Measurements from ENCODE around the gene ZBTB42. TPM values are rescaled to one million over a fixed set of nuclear protein-coding genes. Genes with fewer than 3 reads are reported as not detected.

The ZBTB42 gene
- total RNA-seq, 1 experiment from 2014 or later: 16.5 TPM

DNA sequence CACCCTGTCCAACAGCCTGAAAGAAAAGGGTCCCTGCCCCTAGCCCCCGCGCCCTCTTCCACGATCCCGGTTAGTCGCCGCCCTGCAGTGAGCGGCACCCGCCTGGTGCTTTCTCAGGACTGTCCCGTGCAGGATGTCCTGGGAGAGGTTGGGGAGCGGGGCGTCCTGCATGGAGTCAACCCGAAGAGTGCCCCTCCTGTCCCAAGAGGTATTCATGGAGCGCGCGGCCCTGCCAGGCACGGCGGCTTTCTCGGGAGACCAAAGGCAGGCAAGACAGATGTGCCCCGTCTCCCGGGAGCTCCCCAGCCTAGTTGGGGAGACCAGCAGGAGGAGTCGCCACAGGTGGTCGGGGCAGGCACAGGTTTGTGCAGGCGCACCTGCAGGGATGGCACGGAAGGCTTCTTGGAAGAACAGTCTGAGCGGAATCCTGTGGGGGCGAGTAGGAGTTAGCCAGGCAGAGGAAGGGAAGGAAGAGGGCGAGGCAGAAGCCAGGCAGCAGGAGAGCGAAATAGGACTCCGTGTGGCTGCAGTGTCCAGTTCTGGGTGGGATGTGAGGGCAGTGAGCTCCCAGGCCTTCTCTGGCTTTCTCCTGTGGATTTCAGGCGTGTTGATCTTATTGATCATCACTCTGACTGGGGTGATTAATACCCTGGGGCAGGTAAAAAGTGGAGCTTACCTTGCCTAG, 47.2 kb upstream of the ZBTB42 start:
- DNase-seq (ENCODE audit: low read depth, low spot score): no peak
- Histone ChIP-seq H3K36me3 (ENCODE audit: control insufficient read depth, insufficient read depth, low read length) (peaks cover 3% of the 10 kb centered on the region; the same call in 1 of the 2 replicates), H3K4me3 (ENCODE audit: low read depth in 2 of 2, low read length in 2 of 2) (peak overlapping the region; percentile 73 to 88), H3K27ac (ENCODE audit: low read length) (peak overlapping the region; percentile 80), H3K27me3 (ENCODE audit: control insufficient read depth, insufficient read depth, low read length) (no peaks in the 10 kb centered on the region), H3K9me3 (ENCODE audit: control insufficient read depth, insufficient read depth, low read depth, low read length) (no peaks in the 10 kb centered on the region), H3K4me1 (ENCODE audit: control insufficient read depth, insufficient read depth, low read length) (peaks cover 17% of the 10 kb centered on the region)
- no peak for ATAC-seq
- no TSS peak for BruUV-seq (replicated peaks)
- ChIA-PET CTCF (interaction anchor here (0.6 to 1.4 kb wide), 3 partner anchors 15 to 338 kb away, joined by 3 to 5 read pairs (median 3); no protein-coding TSS in a partner anchor), POLR2A (no interaction called here)
- TF ChIP-seq, protein P1, sequence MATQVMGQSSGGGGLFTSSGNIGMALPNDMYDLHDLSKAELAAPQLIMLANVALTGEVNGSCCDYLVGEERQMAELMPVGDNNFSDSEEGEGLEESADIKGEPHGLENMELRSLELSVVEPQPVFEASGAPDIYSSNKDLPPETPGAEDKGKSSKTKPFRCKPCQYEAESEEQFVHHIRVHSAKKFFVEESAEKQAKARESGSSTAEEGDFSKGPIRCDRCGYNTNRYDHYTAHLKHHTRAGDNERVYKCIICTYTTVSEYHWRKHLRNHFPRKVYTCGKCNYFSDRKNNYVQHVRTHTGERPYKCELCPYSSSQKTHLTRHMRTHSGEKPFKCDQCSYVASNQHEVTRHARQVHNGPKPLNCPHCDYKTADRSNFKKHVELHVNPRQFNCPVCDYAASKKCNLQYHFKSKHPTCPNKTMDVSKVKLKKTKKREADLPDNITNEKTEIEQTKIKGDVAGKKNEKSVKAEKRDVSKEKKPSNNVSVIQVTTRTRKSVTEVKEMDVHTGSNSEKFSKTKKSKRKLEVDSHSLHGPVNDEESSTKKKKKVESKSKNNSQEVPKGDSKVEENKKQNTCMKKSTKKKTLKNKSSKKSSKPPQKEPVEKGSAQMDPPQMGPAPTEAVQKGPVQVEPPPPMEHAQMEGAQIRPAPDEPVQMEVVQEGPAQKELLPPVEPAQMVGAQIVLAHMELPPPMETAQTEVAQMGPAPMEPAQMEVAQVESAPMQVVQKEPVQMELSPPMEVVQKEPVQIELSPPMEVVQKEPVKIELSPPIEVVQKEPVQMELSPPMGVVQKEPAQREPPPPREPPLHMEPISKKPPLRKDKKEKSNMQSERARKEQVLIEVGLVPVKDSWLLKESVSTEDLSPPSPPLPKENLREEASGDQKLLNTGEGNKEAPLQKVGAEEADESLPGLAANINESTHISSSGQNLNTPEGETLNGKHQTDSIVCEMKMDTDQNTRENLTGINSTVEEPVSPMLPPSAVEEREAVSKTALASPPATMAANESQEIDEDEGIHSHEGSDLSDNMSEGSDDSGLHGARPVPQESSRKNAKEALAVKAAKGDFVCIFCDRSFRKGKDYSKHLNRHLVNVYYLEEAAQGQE (IDR thresholded peaks at IDR 0.05; ENCODE audit: insufficient read depth in 1 of 2, low read depth in 2 of 2, low read length in 1 of 2): no peak
- no peak for TF ChIP-seq TCF7L2 (IDR thresholded peaks at IDR 0.05; ENCODE audit: low read depth, low read length)
- TF ChIP-seq SIN3A (IDR thresholded peaks at IDR 0.05; ENCODE audit: borderline replicate concordance, insufficient read depth, low read depth, low read length): no peak
- TF ChIP-seq POLR2AphosphoS5 (IDR thresholded peaks at IDR 0.05; ENCODE audit: low read depth, low read length): no peak
- TF ChIP-seq, protein P2, sequence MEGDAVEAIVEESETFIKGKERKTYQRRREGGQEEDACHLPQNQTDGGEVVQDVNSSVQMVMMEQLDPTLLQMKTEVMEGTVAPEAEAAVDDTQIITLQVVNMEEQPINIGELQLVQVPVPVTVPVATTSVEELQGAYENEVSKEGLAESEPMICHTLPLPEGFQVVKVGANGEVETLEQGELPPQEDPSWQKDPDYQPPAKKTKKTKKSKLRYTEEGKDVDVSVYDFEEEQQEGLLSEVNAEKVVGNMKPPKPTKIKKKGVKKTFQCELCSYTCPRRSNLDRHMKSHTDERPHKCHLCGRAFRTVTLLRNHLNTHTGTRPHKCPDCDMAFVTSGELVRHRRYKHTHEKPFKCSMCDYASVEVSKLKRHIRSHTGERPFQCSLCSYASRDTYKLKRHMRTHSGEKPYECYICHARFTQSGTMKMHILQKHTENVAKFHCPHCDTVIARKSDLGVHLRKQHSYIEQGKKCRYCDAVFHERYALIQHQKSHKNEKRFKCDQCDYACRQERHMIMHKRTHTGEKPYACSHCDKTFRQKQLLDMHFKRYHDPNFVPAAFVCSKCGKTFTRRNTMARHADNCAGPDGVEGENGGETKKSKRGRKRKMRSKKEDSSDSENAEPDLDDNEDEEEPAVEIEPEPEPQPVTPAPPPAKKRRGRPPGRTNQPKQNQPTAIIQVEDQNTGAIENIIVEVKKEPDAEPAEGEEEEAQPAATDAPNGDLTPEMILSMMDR (IDR thresholded peaks at IDR 0.05): no peak
- intact Hi-C loops (cut with micrococcal nuclease; ENCODE audit: unreplicated experiment): no loop called here
- in situ Hi-C loops (cut with HindIII; ENCODE audit: low pct_unique_long_range_greater_than_20kb, low sequenced_read_pairs): no loop called here

DNA sequence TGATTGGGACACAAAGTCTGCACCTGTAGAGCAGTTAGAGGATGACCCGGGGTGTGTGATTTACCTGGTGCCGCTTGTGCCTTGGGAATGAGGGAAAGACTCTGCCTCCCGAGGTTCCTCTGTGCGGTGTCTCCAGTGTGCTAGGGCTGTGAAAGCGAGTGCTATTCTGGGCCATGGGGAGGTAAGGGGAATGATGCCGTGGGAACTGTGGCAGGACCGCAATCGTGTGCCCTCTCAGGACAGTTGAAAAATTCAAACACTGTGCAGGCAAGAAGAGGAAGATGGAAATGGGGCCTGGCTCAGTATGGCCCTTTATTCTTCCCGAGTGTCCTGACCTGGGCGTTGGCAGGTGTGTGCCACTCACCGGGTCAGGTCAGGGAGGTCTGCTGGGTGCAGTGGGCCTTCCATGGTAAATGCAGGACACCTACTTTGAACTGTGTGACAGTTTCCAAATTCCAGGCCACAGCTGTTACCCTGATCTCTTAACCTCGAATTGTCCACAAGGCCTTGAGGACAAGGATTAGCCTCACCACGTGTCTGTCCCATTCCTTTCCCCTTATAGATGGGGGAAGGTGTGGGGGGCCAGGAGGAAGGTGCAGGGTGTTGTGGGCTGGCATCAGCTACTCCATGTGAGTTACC, 46.6 kb upstream of the ZBTB42 start:
- intact Hi-C loops (cut with micrococcal nuclease; ENCODE audit: unreplicated experiment): no loop called here
- Histone ChIP-seq H3K4me1 (ENCODE audit: control insufficient read depth, insufficient read depth, low read length) (peaks cover 14% of the 10 kb centered on the region), H3K9me3 (ENCODE audit: control insufficient read depth, insufficient read depth, low read depth, low read length) (no peaks in the 10 kb centered on the region), H3K27me3 (ENCODE audit: control insufficient read depth, insufficient read depth, low read length) (no peaks in the 10 kb centered on the region), H3K27ac (ENCODE audit: low read length) (no peak overlapping the region; the same call in 1 of the 2 replicates), H3K36me3 (ENCODE audit: control insufficient read depth, insufficient read depth, low read length) (peaks cover 3% of the 10 kb centered on the region; the same call in 1 of the 2 replicates), H3K4me3 (ENCODE audit: low read depth in 2 of 2, low read length in 2 of 2) (peak overlapping the region; percentile 73 to 88)
- ATAC-seq (no peak), DNase-seq (ENCODE audit: low read depth, low spot score) (no peak)
- TSS peak; percentile 76 for BruUV-seq (replicated peaks)
- TF ChIP-seq TCF7L2 (IDR thresholded peaks at IDR 0.05; ENCODE audit: low read depth, low read length): no peak
- TF ChIP-seq SIN3A (IDR thresholded peaks at IDR 0.05; ENCODE audit: borderline replicate concordance, insufficient read depth, low read depth, low read length): no peak
- TF ChIP-seq, protein P2 (IDR thresholded peaks at IDR 0.05): no peak
- TF ChIP-seq, protein P1 (IDR thresholded peaks at IDR 0.05; ENCODE audit: insufficient read depth in 1 of 2, low read depth in 2 of 2, low read length in 1 of 2): no peak
- no peak for TF ChIP-seq POLR2AphosphoS5 (IDR thresholded peaks at IDR 0.05; ENCODE audit: low read depth, low read length)
- ChIA-PET CTCF (interaction anchor here (0.6 kb wide), 1 partner anchor 72 kb away, joined by 3 read pairs; no protein-coding TSS in a partner anchor), POLR2A (no interaction called here)
- in situ Hi-C loops (cut with HindIII; ENCODE audit: low pct_unique_long_range_greater_than_20kb, low sequenced_read_pairs): no loop called here
